Left kidney (tissue), 2 donors: ENCODE measurements around the gene BCAT1. TPM values are rescaled to one million over a fixed set of nuclear protein-coding genes. Genes with fewer than 3 reads are reported as not detected.
"Not testable (repeated sequence)": the region's sequence is repeated elsewhere in the genome, so short reads cannot be mapped to it uniquely, and the experiment has no call there.

Experiments used
- DNase-seq: peaks from one replicate; pipeline ENCODE4 v3.0.0-alpha.2; 2013
- polyA plus RNA-seq: library from polyadenylated mRNA; unstranded; fragments of 120-200 nt; gene quantifications from one replicate; pipeline ENCODE4 v1.2.1, GENCODE V29; 2013; ENCODE audit not compliant: insufficient read length

Gene BCAT1
- polyA plus RNA-seq, 1 donor = 55.3 TPM

DNA sequence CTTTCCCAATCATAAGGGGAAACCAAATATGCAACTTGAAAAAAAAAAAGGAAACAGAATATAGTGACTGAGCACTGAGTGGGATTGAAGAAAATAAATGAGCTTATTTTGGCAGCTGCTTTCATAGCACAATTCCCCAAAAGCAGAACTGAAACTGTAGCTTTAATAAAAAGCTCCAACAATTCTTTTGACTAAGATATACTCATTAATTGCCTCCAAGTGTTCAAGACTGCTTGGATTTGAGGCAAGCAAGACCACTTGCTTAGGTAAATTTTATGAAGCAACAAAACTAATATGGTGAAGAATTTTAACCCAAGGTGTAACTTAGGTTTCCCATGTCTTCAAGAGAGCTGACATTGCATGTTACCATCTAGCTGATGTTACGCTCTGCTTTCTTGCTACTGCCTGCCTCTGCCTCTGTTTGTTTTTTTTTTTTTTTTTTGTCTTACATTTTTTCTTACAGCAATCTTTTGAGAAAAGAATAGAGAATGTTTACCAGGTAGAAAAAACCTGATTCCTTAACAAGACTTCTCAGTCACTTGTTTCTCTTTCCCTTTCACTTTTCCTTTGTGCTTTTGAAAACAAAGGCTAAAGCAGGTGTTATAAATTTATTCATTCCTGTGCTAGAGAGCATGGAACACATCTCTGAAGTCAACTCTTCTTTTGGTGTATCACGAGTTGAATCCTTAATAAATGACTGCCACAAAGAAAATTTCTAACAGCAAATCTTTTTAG lies 134.4 kb downstream of the BCAT1 start:
- DNase-seq = no peak

DNA sequence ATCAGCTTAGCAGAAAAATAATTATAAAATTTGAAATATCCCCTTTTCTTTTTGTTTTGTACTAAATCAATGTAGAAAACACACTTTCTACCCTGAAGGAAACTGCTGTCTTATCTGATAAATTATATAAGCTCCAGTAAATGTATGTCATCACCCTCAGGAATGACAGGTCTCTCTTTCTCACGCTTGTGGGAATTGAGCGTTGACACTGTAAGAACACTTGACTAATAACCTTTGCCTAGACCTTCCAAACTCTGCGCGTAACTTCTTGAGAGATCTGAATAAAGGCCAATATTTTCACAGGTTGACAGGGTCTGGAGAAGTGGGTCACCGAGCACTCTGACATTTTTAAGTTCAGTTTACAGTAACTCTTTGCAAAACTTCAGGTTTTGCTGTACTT lies 138.5 kb downstream of the BCAT1 start:
- DNase-seq = no peak

DNA sequence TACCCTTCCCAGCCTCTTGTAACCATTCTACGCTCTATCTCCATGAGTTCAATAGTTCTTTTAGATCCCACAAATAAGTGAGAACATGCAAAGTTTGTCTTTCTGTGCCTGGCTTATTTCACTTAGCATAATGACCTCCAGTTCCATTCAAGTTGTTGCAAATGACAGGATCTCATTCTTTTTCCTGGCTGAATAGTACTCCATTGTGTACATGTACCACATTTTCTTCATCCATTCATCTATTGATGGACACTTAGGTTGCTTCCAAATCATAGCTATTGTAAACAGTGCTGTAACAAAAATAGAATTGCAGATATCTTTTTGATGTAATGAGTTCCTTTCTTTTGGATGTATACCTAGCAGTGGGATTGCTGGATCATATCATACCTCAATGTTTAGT lies 139.6 kb downstream of the BCAT1 start:
- not testable (repeated sequence) for DNase-seq

DNA sequence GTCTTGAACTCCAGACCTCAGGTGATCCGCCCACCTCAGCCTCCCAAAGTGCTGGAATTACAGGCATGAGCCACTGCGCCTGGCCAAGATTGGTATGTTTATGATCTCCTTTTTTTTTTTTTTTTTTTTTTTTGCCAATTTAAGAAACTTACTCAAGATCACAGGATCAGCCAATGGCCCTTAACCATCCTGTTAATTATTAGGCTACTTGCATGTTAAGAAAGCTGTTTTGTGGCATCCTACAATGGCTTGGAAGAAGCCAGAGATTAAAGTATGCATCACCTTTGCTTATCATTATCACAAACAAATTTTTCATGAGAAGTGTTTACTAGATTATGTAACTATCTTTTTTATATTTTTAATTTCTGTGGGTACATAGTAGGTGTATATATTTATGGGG lies 140.2 kb downstream of the BCAT1 start:
- DNase-seq = no peak

DNA sequence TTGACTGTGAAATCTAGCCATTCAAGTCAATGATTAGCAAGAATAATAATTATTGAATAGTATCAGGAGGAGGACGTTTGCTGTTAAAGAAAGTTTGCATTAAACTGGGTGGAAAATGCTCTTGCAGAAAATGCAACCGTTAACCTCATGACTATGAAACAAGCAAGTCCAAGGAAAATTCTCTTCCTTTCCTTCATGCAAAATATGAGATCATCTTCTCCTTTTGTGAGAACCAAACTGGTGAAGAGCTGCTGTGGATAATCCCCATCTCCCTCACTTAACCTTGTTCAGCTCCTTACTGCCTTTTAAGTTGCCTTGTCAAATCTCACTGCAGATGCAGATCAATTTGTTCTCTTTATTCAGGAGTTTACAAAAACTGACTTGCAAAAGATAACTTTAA lies 142.5 kb downstream of the BCAT1 start:
- no peak for DNase-seq

DNA sequence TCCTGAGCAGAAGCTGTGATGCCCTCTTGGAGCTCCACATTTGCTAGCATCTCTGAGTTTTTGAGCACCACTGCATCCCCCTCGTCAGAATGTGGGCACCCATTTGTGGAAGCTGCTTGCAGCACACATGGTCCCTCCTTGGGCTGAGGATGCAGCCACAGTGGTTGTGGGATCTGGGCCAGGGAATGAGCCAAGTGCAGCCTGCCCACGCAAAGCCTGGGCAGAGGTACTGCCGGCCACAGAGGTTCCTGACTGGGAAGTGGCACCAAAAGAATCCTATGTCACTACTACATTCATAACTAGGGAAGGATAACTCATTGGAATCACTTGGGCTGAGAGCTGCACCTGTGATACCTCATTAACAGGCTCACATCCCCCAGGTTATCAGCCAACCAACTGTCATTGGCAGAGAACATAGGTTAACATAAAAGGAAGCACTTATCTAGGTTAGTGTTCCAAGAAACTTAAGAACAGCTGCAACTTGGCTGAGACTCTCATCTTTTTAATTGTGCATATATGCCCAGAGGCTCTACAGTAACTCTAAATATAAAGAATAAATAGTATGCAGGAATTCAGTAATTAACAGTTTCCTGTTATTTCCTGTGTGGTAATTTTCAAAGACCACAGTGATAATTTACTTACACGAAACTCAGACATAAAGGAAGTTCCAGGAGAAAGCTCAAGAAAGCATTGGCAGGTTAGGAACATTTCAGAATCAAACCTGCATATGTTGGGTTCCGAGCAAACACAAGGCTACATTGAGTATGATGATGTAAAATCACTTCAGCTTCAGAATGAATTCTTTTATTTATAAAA lies 145.3 kb downstream of the BCAT1 start:
- no peak for DNase-seq

DNA sequence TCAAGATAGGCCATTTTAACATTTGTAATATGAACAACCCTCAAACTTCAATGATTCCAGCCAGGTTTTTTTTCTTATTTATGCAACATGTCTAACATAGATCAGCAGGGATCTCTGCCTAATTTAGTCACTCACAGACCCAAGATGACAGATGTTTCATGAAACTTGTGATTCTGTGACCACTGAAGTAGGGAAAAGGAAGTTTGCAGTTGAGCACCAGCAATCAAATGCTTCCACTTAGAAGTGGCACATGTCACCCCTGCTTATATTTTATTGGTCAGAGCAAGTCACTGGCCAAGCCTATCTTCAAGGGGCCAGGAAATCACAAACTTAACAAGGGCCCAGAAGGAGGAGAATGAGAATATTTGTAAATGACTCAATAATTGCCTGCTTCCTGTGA lies 150.6 kb downstream of the BCAT1 start:
- no peak for DNase-seq

DNA sequence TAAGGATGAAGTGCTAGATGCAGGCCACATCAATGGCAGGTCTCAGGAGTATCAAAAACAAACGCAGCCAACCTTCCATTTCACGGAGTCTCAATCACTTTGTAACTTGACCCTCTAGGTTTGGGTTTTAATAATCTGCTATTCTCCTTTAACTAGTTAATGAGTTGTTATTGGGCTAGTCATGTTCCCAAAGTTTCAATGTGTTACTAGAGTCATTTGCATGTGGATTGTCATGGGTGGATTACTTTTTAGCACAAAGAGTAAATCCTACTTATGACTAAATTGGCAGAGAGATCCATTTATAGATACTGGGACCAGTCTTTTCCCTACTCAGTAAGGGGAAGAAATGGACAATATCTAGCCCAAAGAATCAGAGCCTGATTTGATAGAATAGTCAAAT lies 151.0 kb downstream of the BCAT1 start:
- no peak for DNase-seq

DNA sequence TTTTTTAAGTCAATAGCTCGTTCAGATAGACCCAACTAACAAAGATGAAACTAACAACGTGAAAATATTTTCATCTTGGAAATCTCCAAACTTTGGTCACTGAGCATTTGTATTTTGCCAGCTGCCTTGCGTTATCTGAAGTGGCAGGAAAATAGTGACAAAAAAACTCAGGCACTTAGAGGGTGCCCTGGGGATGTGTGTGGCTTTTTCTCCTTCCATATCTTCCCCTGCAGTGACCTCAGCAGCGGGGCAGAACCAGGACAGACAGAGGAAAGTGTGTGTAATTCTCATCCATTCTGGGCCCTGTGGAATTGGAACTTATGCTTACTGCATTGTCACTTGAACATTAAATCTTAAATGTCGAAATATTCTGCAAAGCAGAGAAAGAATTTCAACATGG lies 152.0 kb downstream of the BCAT1 start:
- DNase-seq = no peak

DNA sequence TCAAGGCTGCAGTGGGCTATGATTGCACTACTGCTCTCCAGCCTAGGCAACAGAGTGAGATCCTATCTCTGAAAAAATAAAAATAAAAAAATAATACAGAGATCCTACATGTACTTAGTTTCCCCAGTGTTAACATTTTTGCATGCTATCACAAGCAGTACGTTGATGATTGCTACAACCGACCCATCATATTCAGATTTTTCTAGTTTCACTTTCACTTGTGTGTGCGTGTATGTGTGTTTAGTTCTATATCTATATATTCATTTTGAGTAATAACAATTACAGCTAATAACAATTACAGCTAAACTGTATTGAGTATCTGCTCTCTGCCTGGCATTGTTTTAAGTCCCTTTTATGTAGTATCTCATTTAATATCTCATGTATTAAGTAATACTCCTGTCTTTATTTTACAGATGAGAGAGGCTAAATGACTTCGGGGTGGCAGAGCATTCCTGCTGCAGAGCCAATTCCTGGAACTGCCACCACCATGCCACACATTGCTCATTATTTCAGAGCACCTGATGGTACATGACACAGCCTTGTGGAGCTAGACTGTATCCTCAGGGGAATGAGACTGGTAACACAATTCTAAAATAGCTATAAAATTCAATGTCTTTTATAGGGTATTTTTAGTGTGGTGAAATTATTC lies 153.1 kb downstream of the BCAT1 start:
- DNase-seq = no peak

DNA sequence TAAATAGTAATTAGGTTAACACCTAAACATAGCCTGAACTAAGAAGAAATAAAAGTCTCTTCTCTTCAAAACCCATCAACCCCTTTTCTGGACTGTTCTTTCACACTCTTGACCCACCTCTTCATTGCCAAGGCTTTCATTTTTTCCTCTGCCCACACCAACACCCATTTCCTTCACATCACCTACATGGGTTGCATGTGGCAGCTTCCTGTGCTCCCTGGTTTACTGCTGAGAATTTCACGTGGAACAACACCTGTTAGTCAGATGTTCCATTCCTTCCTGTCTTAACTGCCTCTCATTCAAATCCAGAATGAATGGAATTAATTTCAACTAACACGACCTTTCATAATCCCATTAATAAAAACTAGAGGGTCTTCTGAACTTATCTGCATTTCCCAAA lies 157.3 kb downstream of the BCAT1 start:
- DNase-seq = no peak

DNA sequence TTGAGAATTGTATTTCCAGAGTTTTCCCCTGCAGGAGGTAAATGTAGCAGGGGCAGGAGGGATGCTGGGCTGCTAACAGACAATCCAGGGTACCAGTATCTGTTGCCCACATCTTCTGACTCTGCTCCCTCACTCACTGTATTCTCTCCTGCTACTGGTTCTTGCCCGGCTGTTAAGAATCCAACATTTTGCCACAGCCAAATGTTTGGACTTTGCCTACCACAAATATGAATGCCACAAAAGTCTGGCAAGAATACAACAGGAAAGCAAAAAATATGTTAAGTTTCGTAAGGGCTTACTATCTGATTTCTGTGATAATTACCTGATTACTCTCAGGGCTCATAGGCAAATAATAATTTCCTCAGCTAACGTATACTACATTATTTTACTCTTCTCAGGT lies 160.0 kb downstream of the BCAT1 start:
- no peak for DNase-seq

DNA sequence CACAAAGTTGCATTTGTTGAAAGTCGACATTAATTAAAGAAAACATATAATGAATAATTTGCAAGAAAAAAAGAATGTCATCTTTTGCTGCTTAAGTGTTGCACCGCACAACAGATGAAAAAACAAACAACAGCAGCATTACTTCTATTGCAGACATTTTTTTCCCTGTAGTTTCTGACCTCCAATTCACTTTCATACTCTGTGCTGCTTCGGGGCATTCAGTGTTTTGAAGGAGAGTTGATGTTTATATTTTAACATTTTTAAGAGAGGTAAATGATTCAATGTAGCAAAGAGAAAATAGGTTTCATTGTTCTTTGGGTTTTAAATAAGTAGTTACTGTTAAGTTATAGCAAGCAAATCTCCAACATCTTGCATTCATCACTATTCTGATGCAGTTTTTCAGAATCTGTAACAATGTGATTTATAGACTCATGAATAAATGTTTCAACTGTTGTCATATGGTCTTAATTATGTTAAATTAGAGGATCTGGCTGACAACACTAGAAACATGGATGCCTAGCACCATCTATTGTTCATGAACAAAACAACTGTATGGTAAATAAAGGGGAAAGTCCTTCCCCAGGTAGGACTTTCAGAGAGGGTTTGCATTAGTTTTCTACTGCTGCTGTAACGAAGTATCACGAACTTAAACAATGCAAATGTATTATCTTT lies 168.1 kb downstream of the BCAT1 start:
- no peak for DNase-seq

DNA sequence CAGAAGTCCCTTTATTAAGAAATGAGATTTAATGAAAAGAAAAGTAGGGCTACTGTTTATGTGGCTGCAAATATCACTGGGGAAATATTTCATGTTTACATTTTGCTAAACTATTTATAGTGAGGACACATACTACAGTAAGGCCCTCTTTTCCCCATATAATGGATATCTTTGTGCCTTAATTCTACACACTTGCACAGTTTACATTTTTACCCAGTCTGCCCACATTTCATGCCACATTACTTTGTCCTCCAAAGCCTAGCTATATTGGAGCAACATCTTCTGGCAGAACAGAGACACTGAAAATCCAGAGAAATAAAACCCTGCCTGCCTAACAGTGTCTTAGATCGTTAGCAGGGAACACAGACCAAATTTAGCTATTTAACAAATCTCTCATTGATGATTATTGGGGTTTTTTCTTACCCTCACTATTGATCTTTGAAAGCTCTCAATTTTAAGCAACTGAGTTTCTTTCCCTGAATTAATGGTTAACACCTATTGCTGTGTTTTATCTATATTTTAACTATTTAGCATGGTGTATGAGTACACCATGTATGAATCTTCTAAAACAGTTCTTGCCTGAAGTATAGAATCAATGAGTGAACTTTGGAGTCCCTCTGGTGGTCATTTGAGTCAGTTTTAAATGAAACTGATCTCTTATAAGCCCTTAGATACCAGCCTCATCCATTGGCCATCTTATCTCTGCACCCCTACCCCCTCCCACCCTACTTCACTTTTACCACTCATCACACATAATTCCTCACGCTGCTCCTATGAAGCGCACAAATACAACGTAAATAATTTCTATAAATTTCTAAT lies 170.2 kb downstream of the BCAT1 start:
- DNase-seq = no peak

DNA sequence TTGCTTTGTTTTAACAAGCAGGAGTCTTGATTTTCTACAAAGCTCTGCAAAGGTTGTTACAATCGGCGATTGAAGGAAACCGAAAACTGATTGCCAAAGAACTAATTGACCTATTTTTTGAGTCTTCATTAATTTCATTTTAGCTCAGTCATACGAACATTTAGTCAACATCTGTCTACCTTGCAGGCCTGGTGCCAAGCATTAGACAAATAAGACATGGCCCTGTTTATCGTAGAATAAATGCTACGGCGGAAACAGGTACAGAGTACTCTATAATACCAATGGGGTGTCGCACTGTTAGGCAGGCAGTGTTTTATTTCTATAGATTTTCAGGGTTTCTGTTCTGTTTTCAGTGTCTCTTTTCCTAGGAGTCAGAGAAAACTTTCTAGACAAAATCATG lies 171.5 kb downstream of the BCAT1 start:
- no peak for DNase-seq

DNA sequence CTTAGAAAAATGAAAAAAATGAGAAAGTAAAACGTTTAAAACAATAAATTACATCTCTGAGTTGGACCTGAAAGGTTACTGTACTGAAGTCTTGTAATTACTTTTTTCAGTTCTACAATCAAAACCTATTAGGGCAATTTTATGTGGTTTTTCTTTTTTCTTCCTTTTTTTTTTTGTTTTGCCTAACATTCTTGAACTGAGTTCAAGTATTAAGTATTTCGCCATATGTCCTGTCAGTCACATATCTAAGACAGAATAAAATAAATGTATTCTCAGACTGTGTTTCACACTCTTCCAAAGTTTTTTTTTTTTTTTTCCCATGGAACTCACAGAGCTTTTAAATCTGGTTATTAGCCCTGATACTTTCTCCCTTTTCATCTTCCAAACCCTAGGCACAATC lies 172.0 kb downstream of the BCAT1 start:
- DNase-seq = no peak

DNA sequence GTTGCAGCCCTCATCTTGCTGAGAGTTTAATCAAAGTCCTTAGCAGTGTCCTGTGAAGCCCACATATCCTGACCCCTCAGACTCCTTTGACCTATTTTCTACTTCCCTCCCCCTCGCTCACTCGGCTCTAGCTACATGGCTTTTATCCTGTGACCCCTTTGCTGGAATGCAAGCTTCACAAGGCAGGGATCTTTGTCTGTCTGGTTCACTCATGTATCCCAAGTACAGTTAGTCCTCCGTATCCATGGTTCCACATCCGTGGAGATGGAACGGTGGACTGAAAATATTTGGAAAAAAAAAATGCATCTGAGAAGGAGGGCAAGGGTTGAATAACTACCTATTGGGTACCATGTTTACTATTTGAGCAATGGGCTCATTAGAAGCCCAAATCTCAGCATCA lies 173.8 kb downstream of the BCAT1 start:
- no peak for DNase-seq

DNA sequence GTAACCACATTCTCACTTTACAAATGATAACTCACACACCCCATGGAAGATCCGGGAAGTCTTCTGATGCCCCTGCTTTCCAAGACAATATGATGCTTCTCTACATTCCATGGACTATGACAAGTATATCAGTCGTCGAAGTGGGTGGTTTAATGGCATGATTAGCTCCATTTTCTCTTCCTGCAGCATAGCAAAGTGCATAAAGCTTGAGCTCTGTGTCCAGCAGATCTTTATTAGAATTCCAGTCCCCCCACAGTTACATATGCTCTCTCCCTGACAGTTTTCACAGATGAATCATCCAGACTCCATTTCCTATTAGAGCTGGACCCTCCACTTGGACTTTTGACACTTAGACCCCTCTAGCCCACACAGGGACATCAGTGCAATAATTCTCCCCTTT lies 174.9 kb downstream of the BCAT1 start:
- DNase-seq = no peak

DNA sequence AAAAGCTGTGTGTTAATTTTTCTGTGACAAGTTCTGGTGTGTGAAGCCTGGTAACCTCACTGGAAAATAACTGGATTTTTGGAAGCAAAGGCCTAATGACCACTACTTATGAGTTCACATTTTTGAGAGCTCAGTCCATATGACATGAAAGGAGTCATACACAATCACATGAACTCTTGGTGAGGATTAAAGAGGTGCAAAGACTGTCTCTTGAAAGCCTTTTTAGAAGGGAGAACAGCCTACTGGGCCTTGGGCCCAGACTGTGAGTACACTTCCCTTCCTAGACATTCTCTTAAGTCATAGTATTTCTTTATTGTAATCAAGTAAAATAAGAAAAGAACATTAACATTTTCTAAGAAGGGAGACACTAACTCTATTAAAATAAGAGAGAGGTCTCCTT lies 176.1 kb downstream of the BCAT1 start:
- DNase-seq = no peak

DNA sequence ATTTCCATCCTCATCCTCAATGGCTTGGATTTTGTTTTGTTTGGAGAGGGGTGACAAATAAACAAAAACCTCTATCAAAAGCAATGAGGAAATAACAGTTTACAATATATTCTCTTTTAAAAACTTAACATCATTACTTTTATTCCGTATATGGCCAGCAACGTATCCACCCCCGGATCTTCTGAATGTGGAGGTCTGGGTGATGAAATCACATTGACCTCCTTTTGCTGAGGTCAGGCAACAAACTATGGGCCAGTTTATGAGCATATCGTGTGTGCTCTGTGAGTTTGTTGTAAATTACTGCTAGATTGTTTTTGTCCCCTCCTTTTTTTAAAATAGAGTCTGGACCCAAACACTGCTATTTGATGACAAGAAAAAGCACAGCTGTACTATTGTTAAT lies 178.1 kb downstream of the BCAT1 start:
- DNase-seq = no peak

DNA sequence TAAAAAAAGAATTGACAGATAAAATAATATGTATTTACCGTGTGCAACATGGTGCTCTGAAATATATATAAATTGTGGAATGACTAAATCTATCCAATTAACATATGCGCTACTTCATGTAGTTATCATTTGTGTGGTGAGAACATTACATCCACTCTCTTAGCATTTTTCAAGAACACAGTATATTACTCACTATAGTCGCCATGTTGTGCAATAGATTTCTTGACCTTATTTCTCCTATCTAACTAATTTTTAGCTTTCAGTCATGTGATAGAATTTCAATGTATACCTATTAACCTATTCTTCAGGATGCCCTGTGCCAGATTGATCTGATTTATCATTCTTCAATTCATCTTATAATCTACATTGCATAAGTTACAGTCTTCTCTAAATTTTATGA lies 178.6 kb downstream of the BCAT1 start:
- no peak for DNase-seq

DNA sequence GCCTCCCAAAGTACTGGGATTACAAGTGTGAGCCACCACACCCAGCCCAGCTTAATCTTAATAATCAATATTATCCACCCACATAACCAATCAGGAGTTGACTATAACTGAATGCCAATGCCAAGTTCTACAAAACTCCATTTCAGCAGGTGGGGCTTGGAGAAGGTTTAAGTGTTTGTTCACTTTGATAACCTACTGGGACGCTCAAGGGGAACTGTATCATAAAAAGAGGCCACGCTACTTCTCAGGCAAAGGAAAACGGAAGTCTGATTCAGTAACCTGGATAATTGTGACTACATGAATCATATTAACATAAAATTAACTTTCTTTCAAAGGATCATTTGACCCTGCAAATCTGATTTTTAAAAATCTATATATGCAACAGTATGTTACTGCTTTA lies 179.2 kb downstream of the BCAT1 start:
- DNase-seq = no peak
